ENCODE measurements around the gene SELPLG.

Gene SELPLG

DNA sequence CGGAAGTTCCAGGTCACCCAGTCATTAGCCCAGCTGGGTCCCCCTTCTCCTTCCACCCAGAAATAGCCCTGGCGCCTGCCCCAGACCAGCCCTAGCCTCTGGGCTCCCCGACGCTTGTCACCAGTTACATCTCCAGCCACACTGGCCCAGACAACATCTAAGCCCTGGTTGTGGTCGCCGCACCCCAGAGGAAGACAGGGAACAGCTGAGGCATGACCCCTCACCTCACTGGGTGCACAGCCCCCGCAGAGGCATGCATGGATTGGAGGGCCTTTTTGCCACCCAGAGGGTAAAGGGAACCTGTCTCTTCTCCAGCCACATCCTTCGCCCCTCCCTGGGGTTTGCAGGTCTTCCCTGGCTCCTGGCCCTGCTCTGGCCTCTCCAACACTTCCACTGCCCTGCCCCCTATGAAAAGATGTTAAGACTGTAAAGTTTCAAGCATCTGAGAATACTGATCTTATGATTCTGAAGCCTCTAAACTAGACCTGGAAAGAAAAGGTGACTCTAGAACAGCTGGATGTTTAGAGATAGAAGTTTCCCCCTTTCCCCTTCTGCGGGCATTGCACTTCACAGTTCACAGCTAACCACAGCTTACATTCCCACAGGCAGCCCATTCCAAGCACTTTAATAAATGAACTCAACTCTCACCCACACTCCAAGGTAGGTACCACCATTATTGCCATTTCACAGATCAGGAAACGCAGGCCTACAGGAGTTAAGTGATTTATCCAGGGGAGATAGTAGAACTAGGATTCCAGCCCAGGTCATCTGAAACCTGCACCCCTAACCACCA, 50.5 kb downstream of the SELPLG start:
- no peak for TF ChIP-seq POLR2AphosphoS5 (IDR thresholded peaks at IDR 0.05; ENCODE audit: low read depth, low read length)
- TF ChIP-seq, protein P1, sequence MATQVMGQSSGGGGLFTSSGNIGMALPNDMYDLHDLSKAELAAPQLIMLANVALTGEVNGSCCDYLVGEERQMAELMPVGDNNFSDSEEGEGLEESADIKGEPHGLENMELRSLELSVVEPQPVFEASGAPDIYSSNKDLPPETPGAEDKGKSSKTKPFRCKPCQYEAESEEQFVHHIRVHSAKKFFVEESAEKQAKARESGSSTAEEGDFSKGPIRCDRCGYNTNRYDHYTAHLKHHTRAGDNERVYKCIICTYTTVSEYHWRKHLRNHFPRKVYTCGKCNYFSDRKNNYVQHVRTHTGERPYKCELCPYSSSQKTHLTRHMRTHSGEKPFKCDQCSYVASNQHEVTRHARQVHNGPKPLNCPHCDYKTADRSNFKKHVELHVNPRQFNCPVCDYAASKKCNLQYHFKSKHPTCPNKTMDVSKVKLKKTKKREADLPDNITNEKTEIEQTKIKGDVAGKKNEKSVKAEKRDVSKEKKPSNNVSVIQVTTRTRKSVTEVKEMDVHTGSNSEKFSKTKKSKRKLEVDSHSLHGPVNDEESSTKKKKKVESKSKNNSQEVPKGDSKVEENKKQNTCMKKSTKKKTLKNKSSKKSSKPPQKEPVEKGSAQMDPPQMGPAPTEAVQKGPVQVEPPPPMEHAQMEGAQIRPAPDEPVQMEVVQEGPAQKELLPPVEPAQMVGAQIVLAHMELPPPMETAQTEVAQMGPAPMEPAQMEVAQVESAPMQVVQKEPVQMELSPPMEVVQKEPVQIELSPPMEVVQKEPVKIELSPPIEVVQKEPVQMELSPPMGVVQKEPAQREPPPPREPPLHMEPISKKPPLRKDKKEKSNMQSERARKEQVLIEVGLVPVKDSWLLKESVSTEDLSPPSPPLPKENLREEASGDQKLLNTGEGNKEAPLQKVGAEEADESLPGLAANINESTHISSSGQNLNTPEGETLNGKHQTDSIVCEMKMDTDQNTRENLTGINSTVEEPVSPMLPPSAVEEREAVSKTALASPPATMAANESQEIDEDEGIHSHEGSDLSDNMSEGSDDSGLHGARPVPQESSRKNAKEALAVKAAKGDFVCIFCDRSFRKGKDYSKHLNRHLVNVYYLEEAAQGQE (IDR thresholded peaks at IDR 0.05; ENCODE audit: insufficient read depth in 1 of 2, low read depth in 2 of 2, low read length in 2 of 2), result no peak
- TF ChIP-seq TAF1 (IDR thresholded peaks at IDR 0.05; ENCODE audit: borderline replicate concordance, insufficient read depth, low read length), result no peak
- TF ChIP-seq FOXP2 (optimal IDR thresholded peaks at IDR 0.05; ENCODE audit: borderline replicate concordance, extremely low read depth, extremely low read length, insufficient read depth), result no peak
- no peak for TF ChIP-seq SIN3A (IDR thresholded peaks at IDR 0.05; ENCODE audit: borderline replicate concordance, insufficient read depth, low read length)

DNA sequence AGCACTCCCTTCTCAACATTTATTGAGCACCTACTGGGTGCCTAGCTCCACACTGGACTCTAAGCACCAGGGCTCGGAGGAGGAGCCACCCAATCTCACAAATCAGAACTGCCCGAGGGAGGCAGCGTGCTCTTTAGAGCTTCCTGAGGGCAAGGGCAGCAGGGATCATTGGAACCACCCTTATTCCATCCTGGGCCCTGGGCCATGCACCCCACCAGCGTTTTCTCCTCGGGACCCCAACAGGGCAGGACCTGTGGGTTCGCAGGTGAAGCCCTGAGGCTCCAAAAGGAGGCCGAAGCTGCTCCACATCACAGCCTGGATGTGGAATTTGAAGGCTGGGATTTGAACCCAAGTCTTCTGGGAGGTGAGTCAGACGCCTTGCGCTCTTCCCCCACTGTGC, 51.2 kb downstream of the SELPLG start:
- no peak for TF ChIP-seq SIN3A (IDR thresholded peaks at IDR 0.05; ENCODE audit: borderline replicate concordance, insufficient read depth, low read length)
- no peak for TF ChIP-seq FOXP2 (optimal IDR thresholded peaks at IDR 0.05; ENCODE audit: borderline replicate concordance, extremely low read depth, extremely low read length, insufficient read depth)
- TF ChIP-seq, protein P1 (IDR thresholded peaks at IDR 0.05; ENCODE audit: insufficient read depth in 1 of 2, low read depth in 2 of 2, low read length in 2 of 2), result no peak
- TF ChIP-seq POLR2AphosphoS5 (IDR thresholded peaks at IDR 0.05; ENCODE audit: low read depth, low read length), result no peak
- TF ChIP-seq TAF1 (IDR thresholded peaks at IDR 0.05; ENCODE audit: borderline replicate concordance, insufficient read depth, low read length), result no peak

DNA sequence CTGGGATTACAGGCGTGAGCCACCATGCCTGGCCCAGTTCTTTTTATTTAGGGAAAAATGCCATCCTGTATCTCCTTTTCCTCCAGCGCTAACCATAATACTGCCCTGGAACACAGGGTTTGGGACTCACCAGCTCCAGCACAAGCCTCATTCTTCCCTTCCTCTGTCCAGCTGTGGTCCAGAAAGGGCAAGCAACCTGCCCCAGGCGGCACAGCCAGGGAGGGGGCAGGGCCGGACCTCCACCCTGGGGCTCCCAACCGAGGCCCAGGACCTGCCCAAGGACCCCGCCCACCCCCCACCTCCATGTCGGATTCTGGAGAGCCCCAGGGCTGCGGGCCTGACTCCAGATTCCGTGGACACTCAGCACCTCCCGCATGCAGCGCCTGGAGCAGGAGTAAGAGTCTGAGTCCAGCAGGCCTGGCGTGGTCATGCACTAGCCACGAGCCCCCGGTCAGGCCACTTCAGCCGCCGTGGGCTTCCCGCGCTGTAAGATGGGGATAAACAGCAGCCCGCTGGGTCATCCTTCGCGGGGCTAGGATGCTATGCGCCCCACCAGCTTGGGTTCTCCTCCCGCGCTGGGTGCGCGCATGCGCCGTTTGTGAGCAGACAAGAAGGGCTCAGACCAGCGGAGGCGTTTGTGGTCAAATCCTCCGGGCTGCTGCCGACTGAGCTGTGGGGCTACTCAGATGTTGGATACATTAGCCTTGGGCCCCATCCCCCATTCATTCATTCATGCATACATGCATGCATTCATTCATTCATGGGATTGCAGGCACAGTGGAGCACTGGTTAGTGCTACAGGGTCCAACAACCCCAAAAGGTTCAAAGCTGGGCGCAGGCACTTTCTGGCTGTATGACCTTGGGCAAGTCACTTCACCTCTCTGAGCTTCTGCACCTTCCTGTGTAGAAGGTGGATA, 52.1 kb downstream of the SELPLG start:
- TF ChIP-seq, protein P1 (IDR thresholded peaks at IDR 0.05; ENCODE audit: insufficient read depth in 1 of 2, low read depth in 2 of 2, low read length in 2 of 2), result no peak

DNA sequence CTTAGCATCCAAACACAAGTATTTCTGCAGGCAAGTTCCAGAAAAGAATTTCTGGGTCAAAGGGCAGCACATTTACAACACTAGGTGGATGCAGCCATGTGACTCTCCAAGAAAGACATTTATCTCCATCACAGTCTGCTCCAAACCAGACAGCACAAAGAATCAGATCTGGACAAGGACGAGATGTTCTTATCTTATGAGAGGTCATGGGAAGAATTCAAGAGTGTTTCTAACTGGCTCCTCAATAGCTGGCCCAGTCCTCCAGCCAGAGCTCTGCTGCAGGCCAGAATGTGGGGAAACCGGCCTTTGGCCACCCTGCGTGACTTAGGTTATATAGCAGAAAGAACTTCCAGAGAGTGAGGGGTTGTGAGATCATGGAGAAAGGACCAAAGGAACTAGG, 53.2 kb downstream of the SELPLG start:
- TF ChIP-seq, protein P1 (IDR thresholded peaks at IDR 0.05; ENCODE audit: insufficient read depth in 1 of 2, low read depth in 2 of 2, low read length in 2 of 2), result no peak
- no peak for TF ChIP-seq POLR2AphosphoS5 (IDR thresholded peaks at IDR 0.05; ENCODE audit: low read depth, low read length)
- TF ChIP-seq TAF1 (IDR thresholded peaks at IDR 0.05; ENCODE audit: borderline replicate concordance, insufficient read depth, low read length), result no peak
- no peak for TF ChIP-seq SIN3A (IDR thresholded peaks at IDR 0.05; ENCODE audit: borderline replicate concordance, insufficient read depth, low read length)
- no peak for TF ChIP-seq FOXP2 (optimal IDR thresholded peaks at IDR 0.05; ENCODE audit: borderline replicate concordance, extremely low read depth, extremely low read length, insufficient read depth)
